CD4-positive, alpha-beta T cell treated with Interleukin-10 for 1 hour (primary cell): ENCODE measurements around the gene DNAJC18.
"Not testable (repeated sequence)": the region's sequence is repeated elsewhere in the genome, so short reads cannot be mapped to it uniquely, and the experiment has no call there.

Source experiments
- DNase-seq: peaks from one replicate; pipeline ENCODE4 v3.0.0-alpha.2; 2020

Gene DNAJC18

GRCh38 chr5:139460455-139460854, 21.1 kb upstream of the DNAJC18 start:
- no peak for DNase-seq

GRCh38 chr5:139459451-139459934, 20.2 kb upstream of the DNAJC18 start:
- no peak for DNase-seq

- peak; percentile 85 for DNase-seq
Measured at GRCh38 chr5:139458580-139459407, 19.5 kb upstream of the DNAJC18 start.

- no peak for DNase-seq
Measured at GRCh38 chr5:139457653-139458306, 18.5 kb upstream of the DNAJC18 start.

GRCh38 chr5:139457241-139457640, 17.9 kb upstream of the DNAJC18 start:
- no peak for DNase-seq

- DNase-seq = no peak
Measured at GRCh38 chr5:139456776-139457175, 17.5 kb upstream of the DNAJC18 start.

GRCh38 chr5:139454568-139455290, 15.4 kb upstream of the DNAJC18 start:
- no peak for DNase-seq

- DNase-seq = peak; percentile 68
Measured at GRCh38 chr5:139453683-139454567, 14.6 kb upstream of the DNAJC18 start.

- DNase-seq = no peak
Measured at GRCh38 chr5:139451878-139452660, 12.7 kb upstream of the DNAJC18 start.

GRCh38 chr5:139451176-139451575, 11.9 kb upstream of the DNAJC18 start:
- DNase-seq = no peak

GRCh38 chr5:139446956-139447779, 7.8 kb upstream of the DNAJC18 start:
- no peak for DNase-seq

GRCh38 chr5:139445325-139446170, 6.2 kb upstream of the DNAJC18 start:
- no peak for DNase-seq

GRCh38 chr5:139443831-139444453, 4.6 kb upstream of the DNAJC18 start:
- peak; percentile 48 for DNase-seq

- not testable (repeated sequence) for DNase-seq
Measured at GRCh38 chr5:139440416-139440815, 1.1 kb upstream of the DNAJC18 start.

GRCh38 chr5:139438707-139439012, 665 bp downstream of the DNAJC18 start:
- no peak for DNase-seq

GRCh38 chr5:139435676-139436075, 3.6 kb downstream of the DNAJC18 start:
- DNase-seq = no peak

GRCh38 chr5:139431706-139432105, 7.6 kb downstream of the DNAJC18 start:
- no peak for DNase-seq

GRCh38 chr5:139430015-139430414, 9.3 kb downstream of the DNAJC18 start:
- no peak for DNase-seq

- no peak for DNase-seq
Measured at GRCh38 chr5:139426203-139426885, 13.0 kb downstream of the DNAJC18 start.
